Measurements from ENCODE around the gene MYMX.

GRCh38 chr6:44260011-44260410 is 43.3 kb downstream of the MYMX start:
- TF ChIP-seq CTCF (IDR thresholded peaks at IDR 0.05): no peak
- TF ChIP-seq POLR2AphosphoS5 (IDR thresholded peaks at IDR 0.05): no peak
- no peak for TF ChIP-seq EP300 (IDR thresholded peaks at IDR 0.05)
